Subcutaneous abdominal adipose tissue (tissue), 5 donors: ENCODE measurements around the gene CBARP.

ENCODE experiments used
- H3K27ac ChIP-seq: one replicate; pipeline ENCODE4 v1.7.0; 2013; ENCODE audit warnings: low read depth, mild to moderate bottlenecking, inconsistent platforms, low read length, moderate library complexity
- H3K27me3 ChIP-seq, 5 donors: one replicate each; pipeline ENCODE4 v1.7.0; 2013; ENCODE audit warnings: low read length in 5 of 5, inconsistent platforms in 1 of 5; ENCODE audit not compliant: control insufficient read depth in 5 of 5, insufficient read depth in 4 of 5
- H3K36me3 ChIP-seq, 5 donors: one replicate each; pipeline ENCODE4 v1.7.0; 2013; ENCODE audit warnings: low read length in 5 of 5; ENCODE audit not compliant: control insufficient read depth in 5 of 5, insufficient read depth in 5 of 5
- H3K4me1 ChIP-seq, 5 donors: one replicate each; pipeline ENCODE4 v1.7.0; 2013; ENCODE audit warnings: low read length in 5 of 5, mild to moderate bottlenecking in 3 of 5, moderate library complexity in 1 of 5; ENCODE audit not compliant: control insufficient read depth in 5 of 5, insufficient read depth in 5 of 5
- H3K4me3 ChIP-seq, 5 donors: one replicate each; pipeline ENCODE4 v1.7.0; 2013; ENCODE audit warnings: low read length in 5 of 5, low read depth in 1 of 5
- H3K9ac ChIP-seq, 5 donors: one replicate each; pipeline ENCODE4 v1.7.0; 2013; ENCODE audit warnings: low read length in 5 of 5, mild to moderate bottlenecking in 4 of 5, moderate library complexity in 3 of 5
- H3K9me3 ChIP-seq, 5 donors: one replicate each; pipeline ENCODE4 v1.7.0; 2013; ENCODE audit warnings: low read length in 5 of 5; ENCODE audit not compliant: control insufficient read depth in 5 of 5
- donor health status: healthy.
- donor health status: healthy.
- donor health status: healthy.
- donor health status: healthy.
- donor health status: healthy.

Gene CBARP

GRCh38 chr19:1231729-1232637 lies 5.8 kb downstream of the CBARP start:
- Histone ChIP-seq H3K36me3 (peaks cover 0 to 12% (median 9%) of the 10 kb centered on the region in 5 donors), H3K9ac (no peak overlapping the region), H3K4me3 (no peak overlapping the region), H3K4me1 (peaks cover 0 to 22% (median 16%) of the 10 kb centered on the region in 5 donors), H3K27ac (peak overlapping the region; percentile 16), H3K9me3 (no peaks in the 10 kb centered on the region), H3K27me3 (peaks cover 0 to 11% (median 8%) of the 10 kb centered on the region in 5 donors)

GRCh38 chr19:1230783-1231489 lies 6.9 kb downstream of the CBARP start:
- Histone ChIP-seq H3K4me1 (peaks cover 0 to 16% (median 14%) of the 10 kb centered on the region in 5 donors), H3K9me3 (no peaks in the 10 kb centered on the region), H3K4me3 (no peak overlapping the region), H3K36me3 (peaks cover 0 to 20% (median 18%) of the 10 kb centered on the region in 5 donors), H3K27me3 (peaks cover 0 to 6% (median 3%) of the 10 kb centered on the region in 5 donors), H3K27ac (no peak overlapping the region), H3K9ac (no peak overlapping the region)

DNA sequence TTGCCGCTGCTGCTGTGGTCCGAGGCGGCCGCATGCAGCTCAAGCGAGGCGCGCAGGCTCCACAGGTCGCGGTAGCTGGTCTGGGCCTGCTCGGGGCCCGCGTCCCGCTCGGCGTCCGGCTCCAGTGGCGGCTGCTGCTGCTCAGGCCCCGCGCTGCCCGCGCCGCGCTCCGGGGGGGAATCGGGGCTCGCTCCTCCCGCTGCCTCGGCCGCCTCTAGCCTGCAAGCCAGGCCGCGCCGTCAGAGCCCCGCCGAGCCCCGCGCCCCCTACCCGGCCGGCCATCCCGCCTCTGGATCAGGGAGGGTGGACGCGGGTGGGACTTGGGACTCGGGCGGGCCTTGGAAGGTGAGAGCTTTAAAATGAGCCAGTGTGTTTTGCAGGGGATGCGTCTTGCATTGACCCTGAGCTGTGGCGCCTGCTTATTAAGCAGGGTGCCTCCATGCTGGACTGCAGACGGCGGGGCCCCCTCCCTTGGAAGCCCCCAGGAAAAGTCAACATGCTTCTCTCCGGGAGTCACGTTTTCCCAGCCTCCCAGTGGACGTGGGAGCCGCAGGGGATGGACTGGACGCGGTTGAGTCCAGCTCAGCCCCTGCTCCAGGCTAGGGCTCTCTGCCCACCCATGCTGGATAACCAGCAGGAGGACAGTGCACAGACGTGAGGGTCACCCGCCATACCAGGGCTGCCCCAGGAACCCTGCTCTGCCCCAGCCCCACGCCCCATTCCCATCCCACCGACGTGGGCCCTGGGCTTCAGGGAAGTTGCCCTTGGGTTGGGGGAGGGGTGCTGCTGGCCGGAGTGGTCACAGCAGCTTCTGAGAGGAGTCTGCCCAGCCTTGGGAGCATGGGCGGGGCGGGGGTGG lies 7.7 kb downstream of the CBARP start:
- H3K4me1 ChIP-seq: peaks cover 0 to 16% (median 14%) of the 10 kb centered on the region in 5 donors
- no peak overlapping the region for H3K27ac ChIP-seq
- no peaks in the 10 kb centered on the region for H3K27me3 ChIP-seq
- H3K9me3 ChIP-seq: no peaks in the 10 kb centered on the region
- no peak overlapping the region for H3K4me3 ChIP-seq
- H3K36me3 ChIP-seq: peaks cover 0 to 25% (median 22%) of the 10 kb centered on the region in 5 donors
- H3K9ac ChIP-seq: no peak overlapping the region

GRCh38 chr19:1229056-1229923 lies 8.5 kb downstream of the CBARP start:
- no peaks in the 10 kb centered on the region for H3K9me3 ChIP-seq
- H3K4me3 ChIP-seq: no peak overlapping the region
- no peak overlapping the region for H3K9ac ChIP-seq
- no peak overlapping the region for H3K27ac ChIP-seq
- H3K36me3 ChIP-seq: peaks cover 0 to 33% (median 28%) of the 10 kb centered on the region in 5 donors
- H3K4me1 ChIP-seq: peaks cover 0 to 16% (median 14%) of the 10 kb centered on the region in 5 donors
- no peaks in the 10 kb centered on the region for H3K27me3 ChIP-seq

DNA sequence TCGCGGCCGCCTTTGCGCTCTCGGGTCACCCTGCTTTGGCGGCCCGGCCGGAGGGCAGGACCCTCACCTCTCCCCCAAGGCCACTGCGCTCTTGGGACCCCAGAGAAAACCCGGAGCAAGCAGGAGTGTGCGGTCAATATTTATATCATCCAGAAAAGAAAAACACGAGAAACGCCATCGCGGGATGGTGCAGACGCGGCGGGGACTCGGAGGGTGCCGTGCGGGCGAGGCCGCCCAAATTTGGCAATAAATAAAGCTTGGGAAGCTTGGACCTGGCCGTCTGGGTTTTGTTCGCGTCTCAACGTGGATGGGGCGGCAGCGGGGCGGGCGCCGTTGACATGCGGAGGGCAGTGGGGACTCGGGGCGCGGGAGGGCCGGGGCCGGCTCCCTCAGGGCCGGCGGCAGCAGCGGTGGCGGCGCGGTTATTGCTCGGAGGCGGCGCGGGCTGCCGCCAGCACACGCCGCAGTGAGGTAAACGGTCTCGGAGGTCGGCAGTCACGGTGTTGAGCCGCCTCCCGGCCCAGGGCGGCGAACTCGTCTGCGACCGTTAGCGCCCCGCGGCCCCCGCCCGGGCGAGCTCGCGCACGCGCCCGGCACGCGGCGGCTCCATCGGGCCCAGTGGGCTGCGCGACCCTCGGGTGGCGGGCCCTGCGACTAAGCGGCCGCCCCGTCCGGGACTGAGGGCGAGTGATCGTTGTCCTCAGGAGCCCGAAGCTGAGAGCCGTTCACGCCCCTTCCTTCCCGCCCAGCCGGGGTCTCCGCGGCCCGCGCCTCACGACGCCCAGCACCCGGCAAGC lies 9.4 kb downstream of the CBARP start:
- peaks cover 0 to 42% (median 34%) of the 10 kb centered on the region in 5 donors for H3K36me3 ChIP-seq
- no peaks in the 10 kb centered on the region for H3K9me3 ChIP-seq
- no peaks in the 10 kb centered on the region for H3K27me3 ChIP-seq
- H3K9ac ChIP-seq: no peak overlapping the region
- H3K27ac ChIP-seq: no peak overlapping the region
- no peak overlapping the region for H3K4me3 ChIP-seq
- H3K4me1 ChIP-seq: peaks cover 0 to 14% (median 13%) of the 10 kb centered on the region in 5 donors

DNA sequence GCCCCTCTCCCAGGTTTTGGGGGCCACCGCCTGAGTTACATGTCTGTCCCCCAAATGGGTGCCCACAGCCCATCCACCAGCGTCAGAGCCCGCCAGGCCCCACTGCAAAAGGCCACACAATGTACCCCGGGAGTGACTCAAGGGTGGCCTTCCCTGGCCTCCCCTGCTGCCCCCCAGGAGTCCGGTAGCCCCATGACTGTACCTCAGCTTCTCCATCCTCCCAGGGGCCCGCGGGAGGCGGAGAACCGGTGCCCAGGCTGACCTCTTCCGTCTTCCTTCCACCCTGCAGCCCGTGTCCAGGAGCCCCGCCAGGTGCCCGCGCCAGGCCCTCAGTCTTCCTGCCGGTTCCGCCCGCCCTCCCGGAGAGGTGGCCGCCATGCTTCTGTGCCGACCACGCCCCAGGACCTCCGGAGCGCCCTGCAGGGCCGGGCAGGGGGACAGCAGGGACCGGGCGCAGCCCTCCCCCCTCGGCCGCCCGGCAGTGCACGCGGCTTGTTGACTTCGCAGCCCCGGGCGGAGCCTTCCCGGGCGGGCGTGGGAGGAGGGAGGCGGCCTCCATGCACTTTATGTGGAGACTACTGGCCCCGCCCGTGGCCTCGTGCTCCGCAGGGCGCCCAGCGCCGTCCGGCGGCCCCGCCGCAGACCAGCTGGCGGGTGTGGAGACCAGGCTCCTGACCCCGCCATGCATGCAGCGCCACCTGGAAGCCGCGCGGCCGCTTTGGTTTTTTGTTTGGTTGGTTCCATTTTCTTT lies 10.3 kb downstream of the CBARP start:
- Histone ChIP-seq H3K9me3 (no peaks in the 10 kb centered on the region), H3K27me3 (no peaks in the 10 kb centered on the region), H3K27ac (no peak overlapping the region), H3K4me3 (no peak overlapping the region), H3K9ac (no peak overlapping the region), H3K36me3 (peaks cover 0 to 51% (median 42%) of the 10 kb centered on the region in 5 donors), H3K4me1 (peaks cover 0 to 9% (median 4%) of the 10 kb centered on the region in 5 donors)

DNA sequence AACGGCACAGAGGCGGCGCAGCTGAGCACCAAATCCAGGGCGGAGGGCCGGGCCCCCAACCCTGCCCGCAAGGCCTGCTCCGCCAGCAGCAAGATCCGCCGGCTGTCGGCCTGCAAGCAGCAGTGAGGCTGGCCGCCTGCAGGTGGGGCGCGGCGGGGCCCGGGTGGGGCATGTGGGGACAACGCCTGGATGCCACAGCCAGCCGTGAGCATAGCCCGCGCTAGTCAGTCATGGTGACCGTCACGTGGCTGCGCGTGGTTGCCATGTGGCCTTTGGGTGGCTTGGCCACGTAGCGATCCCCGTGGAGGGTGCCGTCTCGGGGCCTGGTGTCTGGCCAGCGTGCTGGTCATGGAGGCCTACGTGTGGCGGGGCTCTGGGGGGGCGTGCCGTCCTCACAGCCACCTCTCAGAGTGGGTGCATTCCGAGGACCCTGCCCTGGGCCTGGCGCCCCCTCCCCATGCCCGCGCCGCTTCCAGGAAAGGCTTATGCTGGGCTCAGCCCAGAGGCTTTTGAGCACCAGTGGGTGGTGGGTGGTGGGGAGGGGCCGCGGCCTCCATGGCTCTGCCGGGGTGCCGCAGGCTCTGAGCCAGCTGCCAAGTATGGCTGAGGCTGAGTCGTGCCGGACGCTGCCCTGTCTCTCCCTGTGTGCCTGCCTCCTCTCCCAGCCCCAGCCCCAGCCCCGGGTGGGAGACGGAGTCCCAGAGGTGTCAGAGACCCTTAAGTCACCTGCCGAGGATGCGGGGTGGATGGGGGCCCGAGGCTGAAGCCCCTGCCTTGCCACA lies 11.1 kb downstream of the CBARP start:
- Histone ChIP-seq H3K27me3 (no peaks in the 10 kb centered on the region), H3K36me3 (peaks cover 0 to 57% (median 45%) of the 10 kb centered on the region in 5 donors), H3K4me1 (peaks cover 0 to 9% (median 3%) of the 10 kb centered on the region in 5 donors), H3K9ac (no peak overlapping the region), H3K4me3 (no peak overlapping the region), H3K27ac (no peak overlapping the region), H3K9me3 (no peaks in the 10 kb centered on the region)

DNA sequence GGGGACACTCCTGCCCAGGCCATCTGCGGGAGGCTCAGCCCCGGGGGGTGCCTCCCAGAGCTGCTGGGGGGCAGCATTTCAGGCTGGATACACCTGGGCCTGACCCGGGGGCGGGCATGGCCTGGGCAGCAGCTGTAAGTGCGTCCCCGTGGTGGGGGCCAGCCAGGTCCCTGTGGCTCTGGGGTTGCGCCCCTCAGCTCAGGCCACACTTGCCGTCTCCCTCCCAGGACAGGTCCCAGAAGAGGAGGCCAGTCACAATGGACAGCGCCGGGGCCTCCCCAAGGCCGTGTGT lies 11.6 kb downstream of the CBARP start:
- Histone ChIP-seq H3K27ac (no peak overlapping the region), H3K27me3 (no peaks in the 10 kb centered on the region), H3K36me3 (peaks cover 0 to 59% (median 48%) of the 10 kb centered on the region in 5 donors), H3K9ac (no peak overlapping the region), H3K9me3 (no peaks in the 10 kb centered on the region), H3K4me1 (peaks cover 0 to 14% (median 6%) of the 10 kb centered on the region in 5 donors), H3K4me3 (no peak overlapping the region)
